HepG2 (cell line): ENCODE results near the gene DOCK4. TPM values are rescaled to one million over a fixed set of nuclear protein-coding genes. Genes with fewer than 3 reads are reported as not detected.

Experiments
- ATAC-seq: fragments of 200-7000 bp; cut with Tn5 transposase; 3 replicates; pipeline ENCODE4 v1.9.1; 2020; ENCODE audit warnings: mild to moderate bottlenecking, moderate library complexity
- BruUV-seq: library from RNA; stranded (reverse); fragments of 400-500 nt; replicated peaks from 2 replicates; lab custom pipeline; 2021; lab: Mats Ljungman, UMichigan
- CTCF ChIA-PET: fragments of 300-600 bp; formaldehyde crosslinking; extraction: SDS; loops from one replicate; lab custom pipeline; 2021; ENCODE audit warnings: low total read pairs, inconsistent platforms, low intra/inter-chr PET ratio; lab: Yijun Ruan, JAX
- POLR2A ChIA-PET: fragments of 350-600 bp; sonication (Branson Sonifier 250); formaldehyde crosslinking; loops from one replicate; lab custom pipeline; 2020; ENCODE audit warnings: antibody characterized with exemption, inconsistent platforms; lab: Yijun Ruan, JAX
- DNase-seq: peaks from one replicate; pipeline ENCODE4 v3.0.0-alpha.2; 2015; ENCODE audit warnings: low spot score
- FAIRE-seq: peaks from 3 replicates; lab custom pipeline; 2011; peaks lifted over from hg19 to GRCh38; lab: Jason Lieb, UNC
- H2AFZ ChIP-seq: one replicate; pipeline ENCODE4 v1.6.1; 2011; ENCODE audit warnings: low read length, inconsistent platforms
- H3K27ac ChIP-seq: fragments of 300-600 bp; 3 replicates; pipeline ENCODE4 v1.8.0; 2011; ENCODE audit warnings: mixed run types, mild to moderate bottlenecking, mixed read lengths, low read length, inconsistent platforms; ENCODE audit not compliant: insufficient read depth; ENCODE audit errors: extremely low read length
- H3K27me3 ChIP-seq, 2 experiments: fragments of 200-600 bp in 1 of 2; 2 replicates in 1 of 2; 3 replicates in 1 of 2; pipeline versions ENCODE4 v1.6.0 to v1.8.0; 2011; ENCODE audit warnings: low read length in 2 of 2, mild to moderate bottlenecking in 2 of 2, moderate library complexity in 2 of 2, inconsistent platforms in 1 of 2; ENCODE audit not compliant: insufficient read depth in 2 of 2, control insufficient read depth in 1 of 2
- H3K36me3 ChIP-seq, 2 experiments: fragments of 200-600 bp in 1 of 2; replicated peaks in 1 of 2; 2 replicates in 1 of 2; 3 replicates in 1 of 2; pipeline versions ENCODE4 v1.5.1 to v1.8.0; 2011; ENCODE audit warnings: low read length in 2 of 2, inconsistent platforms in 1 of 2; ENCODE audit not compliant: insufficient read depth in 2 of 2, control insufficient read depth in 1 of 2
- H3K4me1 ChIP-seq: 2 replicates; pipeline ENCODE4 v1.5.1; 2012; ENCODE audit warnings: low read length, inconsistent platforms; ENCODE audit not compliant: insufficient read depth
- H3K4me2 ChIP-seq: 2 replicates; pipeline ENCODE4 v1.6.0; 2011; ENCODE audit warnings: low read depth, low read length, inconsistent platforms
- H3K4me3 ChIP-seq, 3 experiments: fragments of 200-600 bp in 1 of 3; sonication (generic), shearing (Covaris generic) in 1 of 3; replicated peaks in 1 of 3; 2 replicates each; pipeline ENCODE4 v1.5.1; 2011 to 2016; ENCODE audit warnings: low read length in 3 of 3, inconsistent platforms in 2 of 3, low read depth in 2 of 3, mild to moderate bottlenecking in 2 of 3, control low read depth in 1 of 3, mixed read lengths in 1 of 3; ENCODE audit not compliant: insufficient read depth in 1 of 3
- H3K79me2 ChIP-seq: one replicate; pipeline ENCODE4 v1.6.1; 2011; ENCODE audit warnings: low read length, inconsistent platforms; ENCODE audit not compliant: insufficient read depth
- H3K9ac ChIP-seq: 2 replicates; pipeline ENCODE4 v1.6.0; 2011; ENCODE audit warnings: mild to moderate bottlenecking, low read depth, low read length, inconsistent platforms; ENCODE audit not compliant: insufficient read depth
- H3K9me3 ChIP-seq: 2 replicates; pipeline ENCODE4 v1.5.1; 2012; ENCODE audit warnings: mild to moderate bottlenecking, low read length
- H4K20me1 ChIP-seq: 2 replicates; pipeline ENCODE4 v1.6.0; 2011; ENCODE audit warnings: inconsistent platforms, mild to moderate bottlenecking, low read length, moderate library complexity; ENCODE audit not compliant: insufficient read depth
- TCF12 ChIP-seq, 2 experiments: fragments of 450-650 bp in 1 of 2; sonication (generic) in 1 of 2; formaldehyde crosslinking in 1 of 2; IDR thresholded peaks; 2 replicates each; pipeline versions ENCODE4 v1.6.1 to v1.8.0; 2017 to 2022; ENCODE audit warnings: antibody characterized with exemption in 1 of 2, mild to moderate bottlenecking in 1 of 2, missing genetic modification reagents in 1 of 2, moderate library complexity in 1 of 2
- ZFP36L1 ChIP-seq: sonication (generic); formaldehyde crosslinking; IDR thresholded peaks from 2 replicates; pipeline ENCODE4 v1.8.0; 2022; ENCODE audit warnings: mild to moderate bottlenecking, missing genetic modification reagents, moderate library complexity
- ZNF510 ChIP-seq: sonication (generic); formaldehyde crosslinking; IDR thresholded peaks from 2 replicates; pipeline ENCODE4 v1.4.0; 2020; ENCODE audit warnings: low read depth, mild to moderate bottlenecking, missing genetic modification reagents
- ZNF547 ChIP-seq: sonication (generic); formaldehyde crosslinking; IDR thresholded peaks from 2 replicates; pipeline ENCODE4 v1.5.1; 2020; ENCODE audit warnings: mild to moderate bottlenecking, missing genetic modification reagents
- WGBS: methylation state at CpG from one replicate; pipeline ENCODE4 v1.1.6; 2017; ENCODE audit warnings: low lambda C conversion rate; 5-methylcytosine and 5-hydroxymethylcytosine counted together
- in situ Hi-C: cut with HindIII; loops from 2 replicates; pipeline ENCODE4 v1.10.0; 2017; ENCODE audit warnings: low pct_unique_long_range_greater_than_20kb; ENCODE audit not compliant: extremely low pct_ligation_motif_present
- intact Hi-C: fragments of 100-400 bp; cut with micrococcal nuclease; formaldehyde crosslinking; loops from one replicate; pipeline ENCODE4 v1.10.0; 2022; ENCODE audit not compliant: unreplicated experiment
- polyA plus RNA-seq, 8 experiments: library from polyadenylated mRNA; depleted of rRNA in 3 of 8; stranded (reverse) in 7 of 8; unstranded in 1 of 8; fragments of >200 nt; fragmentation: Illumina TruSeq in 4 of 8; extraction: Trizol in 4 of 8; gene quantifications; 2 replicates each; pipeline versions ENCODE4 v1.2.1 to v1.2.3, GENCODE V29; 2011 to 2016; ENCODE audit warnings: low read depth in 4 of 8, missing spikeins in 1 of 8, mixed read lengths in 1 of 8; ENCODE audit not compliant: insufficient read depth in 1 of 8
- total RNA-seq, 5 experiments: library from RNA; depleted of rRNA; stranded (reverse); fragments of >200 nt; fragmentation: Illumina TruSeq; extraction: Trizol; gene quantifications; 2 replicates each; pipeline ENCODE4 v1.2.3, GENCODE V29; 2016; ENCODE audit warnings: low read depth in 1 of 5
- TF ChIP-seq, protein P1 (sequence below): sonication (generic); formaldehyde crosslinking; IDR thresholded peaks from 2 replicates; pipeline ENCODE4 v1.5.0; 2020; ENCODE audit warnings: mild to moderate bottlenecking, missing genetic modification reagents, borderline replicate concordance
- TF ChIP-seq, protein P2 (sequence below): sonication (generic); formaldehyde crosslinking; conservative IDR thresholded peaks from 2 replicates; pipeline ENCODE4 v1.4.0; 2020; ENCODE audit warnings: missing genetic modification reagents
- TF ChIP-seq, protein P3 (sequence below): sonication (generic); formaldehyde crosslinking; IDR thresholded peaks from 2 replicates; pipeline ENCODE4 v1.5.0; 2020; ENCODE audit warnings: mild to moderate bottlenecking, missing genetic modification reagents
- TF ChIP-seq, protein P4 (sequence below): sonication (generic); formaldehyde crosslinking; IDR thresholded peaks from 2 replicates; pipeline ENCODE4 v1.8.0; 2022; ENCODE audit warnings: mild to moderate bottlenecking, missing genetic modification reagents; ENCODE audit not compliant: insufficient replicate concordance
- TF ChIP-seq, protein P5 (sequence below), 2 experiments: IDR thresholded peaks; 2 replicates each; pipeline ENCODE4 v1.6.1; 2011 to 2012; ENCODE audit warnings: low read length in 2 of 2, borderline replicate concordance in 1 of 2, low read depth in 1 of 2, mild to moderate bottlenecking in 1 of 2, moderate library complexity in 1 of 2

DOCK4 gene
- total and polyA plus RNA-seq, 2 of the 13 experiments (the other 11 are each of a cell fraction or from before 2014, with no cell fraction given), result 13.5 to 17.4 TPM

DNA sequence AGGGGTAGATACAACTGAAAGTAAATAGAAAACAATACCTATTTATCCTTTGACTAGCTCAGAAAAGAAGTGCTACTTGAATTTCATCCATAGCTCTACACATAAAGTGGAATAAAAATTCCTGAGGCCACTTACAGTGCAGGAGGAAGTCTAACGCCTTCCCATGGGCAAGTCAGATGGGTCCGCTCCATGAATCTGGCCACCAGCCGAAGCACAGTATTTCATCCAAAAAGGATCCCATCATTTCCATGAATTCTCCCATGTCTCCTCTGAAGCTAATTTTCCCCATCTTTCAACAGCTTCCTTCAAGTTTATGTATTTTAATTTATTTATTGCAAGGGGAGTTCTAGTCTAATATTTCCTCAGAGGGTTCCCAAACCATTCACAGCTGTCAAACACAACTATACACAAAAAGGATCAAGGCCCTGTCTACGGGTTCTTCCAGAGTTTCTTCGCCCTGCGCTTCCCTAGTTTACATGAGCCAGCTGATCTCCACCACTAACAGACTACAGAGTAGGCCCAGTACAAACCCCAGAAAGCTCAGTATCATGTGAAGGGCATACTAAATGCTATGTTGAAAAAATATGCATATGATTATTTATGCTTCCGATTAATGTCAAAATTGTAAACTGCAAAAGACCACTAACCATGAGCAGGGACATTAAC lies 184.7 kb downstream of the DOCK4 start:
- POLR2A ChIA-PET, result interaction anchor here (0.8 kb wide), 1 partner anchor 17 kb away, joined by 4 read pairs; no protein-coding TSS in a partner anchor
- Histone ChIP-seq H3K9ac (no peak overlapping the region), H4K20me1 (no peaks in the 10 kb centered on the region), H3K9me3 (no peaks in the 10 kb centered on the region), H3K4me2 (no peak overlapping the region), H3K4me3 (no peak overlapping the region), H3K27ac (no peak overlapping the region), H3K36me3 (no peaks in the 10 kb centered on the region), H3K27me3 (no peaks in the 10 kb centered on the region), H3K4me1 (peaks cover 23% of the 10 kb centered on the region), H2AFZ (no peak overlapping the region), H3K79me2 (no peaks in the 10 kb centered on the region)
- no peak for FAIRE-seq
- in situ Hi-C loops, result no loop called here
- CTCF ChIA-PET, result no interaction called here
- intact Hi-C loops, result no loop called here
- ATAC-seq, result no peak
- whole genome bisulfite sequencing, result 87% methylated on average over 7 of the region's 7 CpGs
- no TSS peak for BruUV-seq
- DNase-seq, result no peak
- TF ChIP-seq, protein P1, sequence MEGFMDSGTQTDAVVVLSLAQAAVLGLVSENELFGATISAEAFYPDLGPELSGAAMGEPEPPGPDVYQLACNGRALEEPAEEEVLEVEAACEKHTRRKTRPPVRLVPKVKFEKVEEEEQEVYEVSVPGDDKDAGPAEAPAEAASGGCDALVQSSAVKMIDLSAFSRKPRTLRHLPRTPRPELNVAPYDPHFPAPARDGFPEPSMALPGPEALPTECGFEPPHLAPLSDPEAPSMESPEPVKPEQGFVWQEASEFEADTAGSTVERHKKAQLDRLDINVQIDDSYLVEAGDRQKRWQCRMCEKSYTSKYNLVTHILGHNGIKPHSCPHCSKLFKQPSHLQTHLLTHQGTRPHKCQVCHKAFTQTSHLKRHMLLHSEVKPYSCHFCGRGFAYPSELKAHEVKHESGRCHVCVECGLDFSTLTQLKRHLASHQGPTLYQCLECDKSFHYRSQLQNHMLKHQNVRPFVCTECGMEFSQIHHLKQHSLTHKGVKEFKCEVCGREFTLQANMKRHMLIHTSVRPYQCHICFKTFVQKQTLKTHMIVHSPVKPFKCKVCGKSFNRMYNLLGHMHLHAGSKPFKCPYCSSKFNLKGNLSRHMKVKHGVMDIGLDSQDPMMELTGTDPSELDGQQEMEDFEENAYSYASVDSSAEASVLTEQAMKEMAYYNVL (CRISPR knock-in tag), result no peak
- TF ChIP-seq ZFP36L1 (CRISPR knock-in tag) (no peak), ZNF510 (CRISPR knock-in tag) (no peak), TCF12 (IDR thresholded peaks at IDR 0.05) (no peak), TCF12 (CRISPR knock-in tag; IDR thresholded peaks at IDR 0.05) (no peak), ZNF547 (no peak)
- TF ChIP-seq, protein P2, sequence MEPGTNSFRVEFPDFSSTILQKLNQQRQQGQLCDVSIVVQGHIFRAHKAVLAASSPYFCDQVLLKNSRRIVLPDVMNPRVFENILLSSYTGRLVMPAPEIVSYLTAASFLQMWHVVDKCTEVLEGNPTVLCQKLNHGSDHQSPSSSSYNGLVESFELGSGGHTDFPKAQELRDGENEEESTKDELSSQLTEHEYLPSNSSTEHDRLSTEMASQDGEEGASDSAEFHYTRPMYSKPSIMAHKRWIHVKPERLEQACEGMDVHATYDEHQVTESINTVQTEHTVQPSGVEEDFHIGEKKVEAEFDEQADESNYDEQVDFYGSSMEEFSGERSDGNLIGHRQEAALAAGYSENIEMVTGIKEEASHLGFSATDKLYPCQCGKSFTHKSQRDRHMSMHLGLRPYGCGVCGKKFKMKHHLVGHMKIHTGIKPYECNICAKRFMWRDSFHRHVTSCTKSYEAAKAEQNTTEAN (CRISPR knock-in tag), result no peak
- TF ChIP-seq, protein P3, sequence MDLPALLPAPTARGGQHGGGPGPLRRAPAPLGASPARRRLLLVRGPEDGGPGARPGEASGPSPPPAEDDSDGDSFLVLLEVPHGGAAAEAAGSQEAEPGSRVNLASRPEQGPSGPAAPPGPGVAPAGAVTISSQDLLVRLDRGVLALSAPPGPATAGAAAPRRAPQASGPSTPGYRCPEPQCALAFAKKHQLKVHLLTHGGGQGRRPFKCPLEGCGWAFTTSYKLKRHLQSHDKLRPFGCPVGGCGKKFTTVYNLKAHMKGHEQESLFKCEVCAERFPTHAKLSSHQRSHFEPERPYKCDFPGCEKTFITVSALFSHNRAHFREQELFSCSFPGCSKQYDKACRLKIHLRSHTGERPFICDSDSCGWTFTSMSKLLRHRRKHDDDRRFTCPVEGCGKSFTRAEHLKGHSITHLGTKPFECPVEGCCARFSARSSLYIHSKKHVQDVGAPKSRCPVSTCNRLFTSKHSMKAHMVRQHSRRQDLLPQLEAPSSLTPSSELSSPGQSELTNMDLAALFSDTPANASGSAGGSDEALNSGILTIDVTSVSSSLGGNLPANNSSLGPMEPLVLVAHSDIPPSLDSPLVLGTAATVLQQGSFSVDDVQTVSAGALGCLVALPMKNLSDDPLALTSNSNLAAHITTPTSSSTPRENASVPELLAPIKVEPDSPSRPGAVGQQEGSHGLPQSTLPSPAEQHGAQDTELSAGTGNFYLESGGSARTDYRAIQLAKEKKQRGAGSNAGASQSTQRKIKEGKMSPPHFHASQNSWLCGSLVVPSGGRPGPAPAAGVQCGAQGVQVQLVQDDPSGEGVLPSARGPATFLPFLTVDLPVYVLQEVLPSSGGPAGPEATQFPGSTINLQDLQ (CRISPR knock-in tag), result no peak
- TF ChIP-seq, protein P4, sequence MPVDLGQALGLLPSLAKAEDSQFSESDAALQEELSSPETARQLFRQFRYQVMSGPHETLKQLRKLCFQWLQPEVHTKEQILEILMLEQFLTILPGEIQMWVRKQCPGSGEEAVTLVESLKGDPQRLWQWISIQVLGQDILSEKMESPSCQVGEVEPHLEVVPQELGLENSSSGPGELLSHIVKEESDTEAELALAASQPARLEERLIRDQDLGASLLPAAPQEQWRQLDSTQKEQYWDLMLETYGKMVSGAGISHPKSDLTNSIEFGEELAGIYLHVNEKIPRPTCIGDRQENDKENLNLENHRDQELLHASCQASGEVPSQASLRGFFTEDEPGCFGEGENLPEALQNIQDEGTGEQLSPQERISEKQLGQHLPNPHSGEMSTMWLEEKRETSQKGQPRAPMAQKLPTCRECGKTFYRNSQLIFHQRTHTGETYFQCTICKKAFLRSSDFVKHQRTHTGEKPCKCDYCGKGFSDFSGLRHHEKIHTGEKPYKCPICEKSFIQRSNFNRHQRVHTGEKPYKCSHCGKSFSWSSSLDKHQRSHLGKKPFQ (CRISPR knock-in tag), result no peak
- TF ChIP-seq, protein P5, sequence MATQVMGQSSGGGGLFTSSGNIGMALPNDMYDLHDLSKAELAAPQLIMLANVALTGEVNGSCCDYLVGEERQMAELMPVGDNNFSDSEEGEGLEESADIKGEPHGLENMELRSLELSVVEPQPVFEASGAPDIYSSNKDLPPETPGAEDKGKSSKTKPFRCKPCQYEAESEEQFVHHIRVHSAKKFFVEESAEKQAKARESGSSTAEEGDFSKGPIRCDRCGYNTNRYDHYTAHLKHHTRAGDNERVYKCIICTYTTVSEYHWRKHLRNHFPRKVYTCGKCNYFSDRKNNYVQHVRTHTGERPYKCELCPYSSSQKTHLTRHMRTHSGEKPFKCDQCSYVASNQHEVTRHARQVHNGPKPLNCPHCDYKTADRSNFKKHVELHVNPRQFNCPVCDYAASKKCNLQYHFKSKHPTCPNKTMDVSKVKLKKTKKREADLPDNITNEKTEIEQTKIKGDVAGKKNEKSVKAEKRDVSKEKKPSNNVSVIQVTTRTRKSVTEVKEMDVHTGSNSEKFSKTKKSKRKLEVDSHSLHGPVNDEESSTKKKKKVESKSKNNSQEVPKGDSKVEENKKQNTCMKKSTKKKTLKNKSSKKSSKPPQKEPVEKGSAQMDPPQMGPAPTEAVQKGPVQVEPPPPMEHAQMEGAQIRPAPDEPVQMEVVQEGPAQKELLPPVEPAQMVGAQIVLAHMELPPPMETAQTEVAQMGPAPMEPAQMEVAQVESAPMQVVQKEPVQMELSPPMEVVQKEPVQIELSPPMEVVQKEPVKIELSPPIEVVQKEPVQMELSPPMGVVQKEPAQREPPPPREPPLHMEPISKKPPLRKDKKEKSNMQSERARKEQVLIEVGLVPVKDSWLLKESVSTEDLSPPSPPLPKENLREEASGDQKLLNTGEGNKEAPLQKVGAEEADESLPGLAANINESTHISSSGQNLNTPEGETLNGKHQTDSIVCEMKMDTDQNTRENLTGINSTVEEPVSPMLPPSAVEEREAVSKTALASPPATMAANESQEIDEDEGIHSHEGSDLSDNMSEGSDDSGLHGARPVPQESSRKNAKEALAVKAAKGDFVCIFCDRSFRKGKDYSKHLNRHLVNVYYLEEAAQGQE (IDR thresholded peaks at IDR 0.05; ENCODE audit: borderline replicate concordance in 1 of 2, low read depth in 1 of 2, low read length in 2 of 2), result no peak
